ENCODE measurements around the gene SIGLEC1. TPM values are rescaled to one million over a fixed set of nuclear protein-coding genes. Genes with fewer than 3 reads are reported as not detected.
A peak's percentile ranks its signal among the peaks of the same experiment; 100 is the strongest.

SIGLEC1 gene
- polyA plus RNA-seq, 12 donors, result 2.9 to 5.6 (median 4.0) TPM; not detected in 1

DNA sequence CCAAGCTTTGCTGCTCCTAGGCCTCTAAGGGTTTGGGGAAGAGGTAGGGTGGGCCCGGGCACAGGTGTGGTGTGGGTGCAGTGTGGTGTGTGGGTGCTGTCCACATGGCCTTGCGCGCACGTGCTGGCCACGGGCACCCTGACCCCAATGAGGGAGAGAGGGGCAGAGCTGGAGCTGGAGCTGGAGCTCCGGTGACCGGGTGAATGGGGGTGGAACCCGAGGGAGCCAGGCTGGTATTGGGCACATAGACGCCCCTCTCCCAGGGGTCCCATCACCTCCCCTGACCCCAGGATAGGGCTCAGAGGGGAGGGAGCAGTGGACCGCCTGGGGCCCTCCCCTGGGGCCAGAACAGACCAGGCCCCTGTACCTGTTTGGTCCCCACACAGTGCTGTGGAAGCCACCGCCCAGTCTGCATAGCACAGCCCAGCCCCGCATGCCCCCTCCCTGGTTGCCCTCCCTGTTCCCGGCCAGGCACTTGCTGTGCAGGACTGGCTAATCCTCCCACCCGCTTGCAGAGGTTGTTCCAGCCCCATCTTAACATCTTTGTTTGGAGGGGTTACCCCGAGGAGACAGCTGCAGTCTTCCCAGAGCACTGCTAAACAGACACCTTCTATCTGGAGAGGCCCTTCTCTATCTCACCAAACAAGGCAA is 31.6 kb downstream of the SIGLEC1 start:
- no peak for DNase-seq

DNA sequence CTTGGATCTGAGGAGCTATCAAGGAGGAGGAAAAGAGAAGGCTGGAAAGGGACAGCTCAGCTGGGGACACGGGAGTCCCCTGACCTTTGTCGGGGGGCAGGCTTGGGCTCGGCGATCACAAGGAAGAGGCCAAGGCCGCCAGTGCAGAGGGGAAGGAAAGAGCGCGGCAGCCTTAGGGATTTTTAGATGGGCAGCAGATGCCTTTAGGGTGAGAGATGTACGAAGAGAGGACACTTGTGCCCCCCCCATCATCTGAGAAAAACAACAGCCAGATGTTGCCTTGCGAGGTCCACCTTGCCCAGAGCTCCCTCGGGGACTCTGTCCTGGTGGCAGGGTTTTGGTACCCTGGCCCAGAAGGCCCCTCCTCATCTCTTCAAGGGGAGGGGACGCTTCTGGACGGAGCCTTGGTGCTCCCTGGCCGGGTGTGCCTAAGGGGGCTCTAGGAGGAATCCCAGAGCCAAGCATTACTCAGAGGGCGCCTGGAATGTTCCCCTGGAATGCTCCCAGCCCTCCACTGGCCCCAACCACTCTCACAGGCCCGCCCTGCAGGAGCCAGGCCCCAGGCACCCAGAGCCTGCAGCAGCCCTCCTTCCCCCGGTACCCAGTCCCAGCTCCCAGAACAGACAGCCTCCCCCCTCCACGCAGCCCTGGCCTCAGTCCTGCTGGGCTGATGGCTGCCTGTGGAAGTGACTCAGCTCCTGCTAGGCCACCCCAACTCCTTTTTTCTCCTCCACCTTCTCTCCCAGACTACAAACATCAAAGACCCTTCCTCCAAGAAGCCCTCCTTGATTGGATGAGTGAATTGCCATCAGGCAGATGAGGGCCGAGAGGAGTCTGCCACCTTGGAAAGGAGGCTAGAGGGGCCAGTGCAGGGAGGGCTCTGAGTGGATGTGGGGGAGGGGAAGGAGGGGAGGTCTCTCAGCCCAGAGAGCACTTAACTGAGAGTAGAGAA is 32.4 kb downstream of the SIGLEC1 start:
- DNase-seq, result no peak

DNA sequence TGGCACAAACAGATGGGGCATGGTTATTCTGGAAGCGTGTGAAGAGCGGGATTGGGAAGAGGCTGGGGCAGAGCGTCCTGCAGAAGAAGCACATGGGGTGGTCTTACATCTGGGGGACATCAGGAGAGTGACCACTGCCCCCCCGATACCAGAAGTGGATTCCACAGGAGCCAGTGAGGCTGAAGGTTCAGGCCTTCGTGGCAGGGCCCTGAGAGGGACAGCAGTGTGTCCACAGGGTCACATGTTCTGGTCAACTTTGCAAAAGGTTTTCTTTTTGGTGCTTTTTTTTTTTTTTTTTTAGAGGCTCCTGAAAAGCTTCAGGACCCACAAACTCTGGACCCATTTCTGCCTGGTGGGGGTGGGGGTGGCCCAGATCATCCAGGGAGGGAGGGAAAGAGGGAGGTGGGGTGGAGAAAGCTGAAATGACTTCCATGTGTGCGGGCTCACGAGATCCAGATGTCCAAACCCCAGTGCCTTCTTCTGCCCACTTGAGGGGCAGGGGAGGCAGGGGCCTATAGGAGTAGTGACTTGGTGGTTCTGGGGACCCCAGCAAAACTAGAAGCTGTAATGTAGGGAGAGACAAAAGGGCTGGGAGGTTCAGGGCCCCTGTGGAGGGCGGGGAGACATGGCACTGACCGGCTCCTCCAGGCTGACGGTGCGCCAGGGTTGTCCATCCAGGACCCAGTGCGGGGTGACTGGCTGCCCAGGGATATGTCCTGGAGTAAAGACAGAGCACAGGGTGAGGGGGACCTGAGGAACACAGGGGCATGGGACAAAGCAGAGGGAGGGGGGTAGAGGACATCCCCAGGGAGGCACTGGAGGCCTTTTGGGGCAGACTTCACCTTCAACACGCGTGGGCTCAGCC is 33.3 kb downstream of the SIGLEC1 start:
- DNase-seq, result no peak

DNA sequence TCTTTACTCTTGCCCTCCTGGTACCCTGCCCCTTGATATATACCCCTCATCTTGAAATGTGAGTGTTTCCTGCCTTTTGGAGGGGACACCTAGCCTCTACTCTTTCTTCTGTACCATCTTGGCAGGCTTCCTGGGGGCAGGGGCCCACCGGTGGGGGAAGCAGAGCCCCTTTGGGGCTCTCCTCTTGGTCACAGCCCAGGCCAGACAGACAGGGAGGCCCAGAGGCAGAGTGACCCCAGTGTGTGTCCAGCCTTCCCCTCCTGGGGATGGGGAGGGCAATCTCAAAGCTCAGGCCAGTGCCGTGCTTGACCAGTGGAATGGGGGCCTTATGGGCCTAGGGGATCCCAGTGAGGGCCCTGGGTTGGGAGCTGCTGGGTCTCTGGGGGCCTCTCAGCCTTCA is 34.2 kb downstream of the SIGLEC1 start:
- no peak for DNase-seq

DNA sequence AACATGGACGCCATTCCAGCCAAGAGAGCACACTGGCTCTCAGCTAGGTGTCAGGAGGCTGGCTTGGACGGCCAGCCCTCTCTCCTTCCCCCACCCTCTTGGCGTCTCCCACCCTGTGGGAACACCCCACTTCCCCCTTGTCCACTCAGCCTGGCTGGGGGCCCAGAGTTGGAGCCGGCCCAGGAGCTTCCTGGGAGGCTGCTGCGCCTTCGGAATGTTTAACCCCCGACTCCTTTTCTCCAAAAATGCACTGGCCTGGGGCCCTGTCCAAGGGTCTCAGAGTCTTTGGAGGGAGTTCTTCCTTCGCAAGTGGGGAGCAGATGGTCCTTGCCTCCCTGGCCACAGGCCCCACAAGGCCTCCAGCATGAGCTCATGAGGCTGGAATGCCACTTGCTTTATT is 34.7 kb downstream of the SIGLEC1 start:
- DNase-seq, result peak; percentile 74

DNA sequence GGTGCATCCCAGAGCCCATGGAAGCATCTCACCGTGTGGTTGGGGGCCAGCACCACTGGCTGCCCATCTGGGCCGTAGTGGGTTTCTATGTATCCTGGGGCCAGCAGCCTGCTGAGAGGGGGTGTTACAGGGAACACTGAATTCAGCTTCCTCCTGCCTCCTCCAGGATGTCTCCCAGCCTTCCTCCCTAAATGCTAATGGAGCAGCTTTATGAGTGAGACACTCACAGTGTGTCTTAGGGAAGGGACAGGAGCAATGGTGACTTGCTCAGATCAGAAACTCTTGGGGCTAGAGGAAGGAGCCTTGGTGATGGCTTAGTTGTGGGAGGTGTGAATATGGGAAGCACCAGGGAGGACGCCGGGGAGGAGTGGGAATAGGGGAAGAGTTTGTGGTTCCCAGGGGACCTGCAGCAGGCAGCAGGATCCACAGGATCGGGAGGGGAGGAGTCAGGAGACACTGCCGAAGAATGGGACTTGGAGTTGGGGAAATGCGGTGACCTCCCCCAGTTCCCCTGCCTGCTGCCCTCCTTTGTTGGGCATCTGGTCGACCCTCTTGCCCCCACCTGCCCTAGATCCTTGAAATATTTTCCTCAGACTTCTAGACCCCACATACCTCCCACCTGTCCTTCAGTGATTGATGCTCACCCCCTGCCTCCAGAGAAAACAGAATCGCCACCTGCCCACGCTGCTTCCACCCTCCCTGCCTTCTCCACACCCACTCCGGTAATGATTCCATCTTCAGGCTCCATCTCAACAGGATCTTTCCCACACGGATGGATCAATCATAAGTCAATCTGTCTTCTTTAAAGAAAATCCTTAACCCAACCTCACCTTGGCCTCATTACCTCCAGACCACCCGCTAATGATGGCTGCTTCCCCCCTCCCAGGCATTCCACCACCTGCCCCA is 37.2 kb downstream of the SIGLEC1 start:
- no peak for DNase-seq

DNA sequence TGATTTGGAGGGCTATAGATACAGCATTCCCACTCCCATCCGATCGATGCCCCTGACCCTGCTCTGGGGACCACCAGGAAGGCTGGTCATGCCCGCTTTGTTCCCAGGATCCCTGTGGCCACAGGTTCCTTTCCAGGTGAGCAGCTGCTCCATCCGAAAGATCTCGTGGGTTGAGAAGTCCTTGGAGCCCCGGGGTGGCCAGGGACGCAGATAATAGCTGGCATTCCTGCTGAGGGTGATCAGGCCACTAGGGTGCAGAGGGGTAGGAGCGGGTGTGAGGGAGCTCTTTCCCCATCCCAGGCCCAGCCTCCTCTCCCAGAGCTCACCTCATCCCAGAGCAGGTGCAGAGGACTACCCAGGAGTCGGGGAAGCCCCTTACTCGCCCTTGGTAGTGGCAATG is 38.0 kb downstream of the SIGLEC1 start:
- no peak for DNase-seq

DNA sequence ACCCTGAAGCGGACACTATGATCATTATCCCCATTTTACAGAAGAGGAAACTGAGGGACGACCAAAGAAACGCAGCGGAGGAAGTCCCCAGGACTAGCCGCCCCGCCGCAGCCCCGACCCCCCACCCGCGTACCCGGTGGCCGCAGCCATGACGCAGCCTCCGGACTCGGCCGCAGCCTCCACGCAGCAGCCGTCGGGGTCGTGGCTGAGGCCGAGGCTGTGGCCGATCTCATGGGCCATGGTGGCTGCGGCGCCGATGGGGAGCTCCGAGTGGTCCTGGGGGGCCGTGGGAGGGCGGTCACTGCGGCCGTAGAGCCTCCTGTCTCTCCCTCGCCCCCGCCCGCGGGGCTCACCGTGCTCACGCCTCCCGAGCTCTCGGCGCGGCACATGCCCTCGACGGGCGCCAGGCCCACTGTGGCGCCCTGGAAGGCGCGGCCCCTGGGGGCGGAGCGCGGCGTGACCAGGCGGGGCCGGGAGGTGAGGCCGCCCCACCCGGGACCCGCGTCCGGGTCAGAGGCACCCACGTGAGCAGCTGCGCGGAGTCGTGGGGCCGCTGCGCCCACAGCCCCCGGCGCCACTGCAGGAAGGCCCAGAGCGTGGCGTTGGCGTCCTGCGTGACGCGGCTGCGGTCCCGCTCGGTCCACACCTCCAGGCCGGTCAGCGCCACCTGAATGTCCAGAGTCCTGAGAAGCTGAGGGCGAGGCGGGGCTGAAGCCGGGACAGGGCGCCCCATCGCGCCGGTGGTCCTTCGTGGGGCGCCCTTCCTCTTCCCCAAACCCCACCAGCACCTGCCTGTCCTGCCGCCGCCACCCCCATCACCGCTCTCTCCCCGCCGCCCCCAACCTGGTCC is 39.0 kb downstream of the SIGLEC1 start:
- DNase-seq, result no peak

DNA sequence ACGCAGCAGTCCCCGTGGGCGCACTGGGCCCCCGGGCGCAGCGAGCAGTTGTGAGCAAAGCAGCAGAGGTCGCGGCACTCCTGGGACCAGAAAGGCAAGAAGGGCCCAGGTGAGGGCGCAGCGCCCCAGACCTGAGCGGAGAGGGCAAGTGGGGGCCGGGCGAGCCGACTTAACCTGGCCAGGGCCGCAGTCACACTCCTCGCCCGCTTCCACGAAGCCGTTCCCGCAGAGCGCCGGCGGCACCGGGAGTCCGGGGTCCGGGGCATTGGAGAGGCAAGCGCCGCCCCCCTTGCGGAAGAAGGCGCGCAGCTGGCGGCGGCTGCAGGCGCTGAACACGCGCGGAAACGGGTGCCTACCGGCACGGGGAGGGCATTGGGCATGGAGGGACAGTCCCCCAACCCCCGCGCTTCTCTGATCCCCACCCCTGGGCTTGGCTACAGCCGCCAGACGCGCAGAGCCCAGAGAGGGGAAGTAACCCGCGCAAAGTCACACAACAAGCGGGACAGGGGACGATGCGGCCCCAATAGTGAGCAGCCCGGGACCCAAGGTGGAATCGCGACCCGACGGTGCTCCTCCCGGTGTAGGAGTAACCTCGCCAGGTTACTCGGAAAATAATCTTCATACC is 39.7 kb downstream of the SIGLEC1 start:
- no peak for DNase-seq

DNA sequence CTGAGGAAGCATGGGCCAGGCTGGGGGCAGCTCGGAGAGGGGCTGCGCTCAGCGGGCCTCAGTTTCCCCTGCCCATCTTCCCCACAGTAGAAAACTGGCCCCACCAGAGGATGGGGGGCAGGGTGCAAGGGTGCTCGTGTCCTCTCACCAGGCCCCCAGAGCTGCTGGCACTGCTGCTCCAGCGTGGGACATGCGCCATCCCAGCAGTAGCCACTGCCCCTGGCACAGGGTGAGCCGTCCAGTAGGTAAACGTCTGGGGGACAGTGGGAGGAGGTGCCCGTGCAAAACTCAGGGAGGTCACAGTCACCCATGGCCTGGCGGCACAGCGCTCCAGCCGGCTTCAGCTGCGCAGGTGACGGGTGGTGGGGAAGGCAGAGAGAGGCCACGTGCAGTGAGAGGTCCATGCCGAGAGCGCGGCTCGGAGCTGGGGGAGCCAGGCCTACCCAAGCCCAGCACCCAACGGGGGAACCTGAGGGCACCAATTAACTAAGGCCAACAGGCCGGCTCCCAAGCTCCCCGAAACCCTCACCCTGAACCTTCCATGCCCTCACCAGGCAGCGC is 40.3 kb downstream of the SIGLEC1 start:
- no peak for DNase-seq

DNA sequence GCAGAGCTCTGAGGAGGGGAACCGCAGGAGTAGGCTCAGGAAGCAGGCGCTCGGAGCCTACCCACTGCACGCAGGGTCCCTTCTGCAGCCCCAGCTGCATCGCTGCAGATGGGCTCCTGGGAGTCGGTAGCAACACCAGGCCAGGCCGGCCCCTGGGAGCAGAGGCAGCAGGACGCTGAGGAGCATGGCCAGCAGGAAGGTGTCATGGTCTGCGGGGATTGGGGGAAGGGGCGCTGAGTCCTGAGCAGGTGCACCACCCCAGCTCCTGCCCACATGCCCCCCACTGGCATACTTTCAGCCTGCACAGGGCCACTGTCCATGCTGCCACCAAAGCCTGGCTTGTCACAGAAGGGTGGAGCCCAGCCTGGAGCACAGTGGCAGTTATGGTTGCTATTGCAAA is 41.5 kb downstream of the SIGLEC1 start:
- no peak for DNase-seq

DNA sequence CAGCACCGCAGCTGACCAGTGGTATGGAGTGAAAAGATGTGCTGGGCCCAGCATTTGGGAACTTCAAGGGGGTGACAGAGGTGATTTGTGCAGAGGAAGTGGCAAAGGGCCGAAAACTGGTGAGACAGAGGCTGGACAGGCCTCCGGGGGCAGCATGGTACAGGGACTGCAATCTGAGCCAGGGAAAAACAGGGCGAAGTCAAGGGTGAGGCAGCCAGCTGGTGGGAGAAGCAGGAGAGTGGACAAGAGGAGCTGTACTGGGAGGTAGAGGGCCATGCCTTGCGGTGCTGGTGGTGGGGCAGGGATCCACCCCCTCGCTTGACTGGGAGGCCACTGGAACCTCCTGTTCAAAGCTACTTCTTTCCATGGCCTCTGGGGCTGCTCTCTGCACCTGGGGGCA is 41.9 kb downstream of the SIGLEC1 start:
- DNase-seq, result no peak

DNA sequence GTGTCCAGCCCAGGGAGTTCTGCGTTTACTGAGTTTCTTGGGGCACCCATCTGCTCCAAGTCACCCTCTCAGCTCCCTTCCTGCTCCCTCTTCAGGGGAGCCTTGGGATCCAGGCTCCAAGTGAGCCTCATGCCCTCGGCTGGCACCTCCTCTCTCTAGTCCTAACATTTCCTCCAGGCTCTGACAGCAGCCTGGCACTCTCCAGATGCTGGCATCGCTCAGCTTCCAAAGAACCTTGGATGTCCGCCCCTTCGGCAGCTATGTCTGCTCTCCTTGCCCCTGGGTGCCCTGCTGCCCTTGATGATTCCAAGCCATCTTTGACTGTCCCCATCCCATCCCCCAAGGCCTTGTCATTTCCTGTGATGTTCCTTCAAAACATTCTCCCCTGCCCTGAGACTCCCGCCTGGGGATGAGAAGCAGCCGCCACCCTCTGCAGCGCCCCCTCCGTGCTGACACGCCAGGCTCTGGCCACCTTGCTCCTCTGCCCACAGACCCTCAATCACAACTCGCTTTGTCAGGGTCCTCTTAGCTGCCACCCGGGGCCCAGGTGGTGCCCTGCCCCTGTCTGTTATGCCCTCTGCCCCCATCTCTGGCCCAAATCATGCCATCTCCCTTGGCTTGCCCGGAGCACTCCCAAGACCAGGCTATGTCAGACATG is 42.6 kb downstream of the SIGLEC1 start:
- DNase-seq, result no peak

DNA sequence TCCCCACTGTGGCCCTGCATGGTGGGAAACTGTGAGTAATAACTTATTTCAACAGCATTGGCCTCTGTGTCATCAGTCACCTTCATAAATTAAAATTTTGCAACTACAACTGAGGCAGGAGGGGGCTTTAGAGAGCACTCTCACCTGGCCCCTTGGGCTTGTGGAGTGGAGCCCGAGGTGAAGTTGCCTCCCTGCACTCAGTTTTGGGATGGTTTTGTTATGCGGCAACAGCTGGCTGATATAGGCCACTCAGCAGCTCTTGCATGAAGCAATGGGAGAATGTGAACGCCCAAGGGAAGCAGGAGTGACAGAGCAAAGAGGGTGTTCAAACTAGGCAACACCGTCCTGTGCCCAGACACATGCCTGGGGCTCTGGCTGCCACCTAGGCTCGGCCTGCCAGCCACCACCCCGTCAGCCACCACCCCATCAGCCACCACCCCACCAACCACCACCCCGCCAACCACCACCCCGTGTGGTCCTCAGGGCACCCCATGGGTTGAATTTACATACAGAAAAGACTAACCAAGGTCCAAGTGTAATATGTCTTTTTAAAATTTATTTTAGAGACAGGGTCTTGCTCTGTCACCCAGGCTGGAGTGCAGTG is 44.9 kb downstream of the SIGLEC1 start:
- no peak for DNase-seq

DNA sequence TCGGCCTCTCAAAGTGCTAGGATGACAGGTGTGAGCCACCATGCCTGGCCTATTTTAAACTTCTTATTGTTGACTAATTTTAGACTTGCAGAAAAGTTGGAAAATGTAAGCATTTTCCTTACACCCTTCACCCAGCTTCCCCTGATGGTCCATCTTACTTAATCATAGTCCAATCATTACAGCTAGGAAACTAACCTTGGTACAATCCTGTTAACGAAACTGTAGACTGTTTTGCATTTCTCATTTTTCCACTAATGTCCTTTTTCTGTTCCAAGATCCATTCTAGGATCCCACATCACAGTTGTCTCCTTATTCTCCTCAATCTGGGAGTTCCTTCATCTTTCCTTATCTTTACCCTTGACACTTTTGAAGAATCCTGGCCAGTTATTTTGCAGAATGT is 48.5 kb downstream of the SIGLEC1 start:
- DNase-seq, result no peak

DNA sequence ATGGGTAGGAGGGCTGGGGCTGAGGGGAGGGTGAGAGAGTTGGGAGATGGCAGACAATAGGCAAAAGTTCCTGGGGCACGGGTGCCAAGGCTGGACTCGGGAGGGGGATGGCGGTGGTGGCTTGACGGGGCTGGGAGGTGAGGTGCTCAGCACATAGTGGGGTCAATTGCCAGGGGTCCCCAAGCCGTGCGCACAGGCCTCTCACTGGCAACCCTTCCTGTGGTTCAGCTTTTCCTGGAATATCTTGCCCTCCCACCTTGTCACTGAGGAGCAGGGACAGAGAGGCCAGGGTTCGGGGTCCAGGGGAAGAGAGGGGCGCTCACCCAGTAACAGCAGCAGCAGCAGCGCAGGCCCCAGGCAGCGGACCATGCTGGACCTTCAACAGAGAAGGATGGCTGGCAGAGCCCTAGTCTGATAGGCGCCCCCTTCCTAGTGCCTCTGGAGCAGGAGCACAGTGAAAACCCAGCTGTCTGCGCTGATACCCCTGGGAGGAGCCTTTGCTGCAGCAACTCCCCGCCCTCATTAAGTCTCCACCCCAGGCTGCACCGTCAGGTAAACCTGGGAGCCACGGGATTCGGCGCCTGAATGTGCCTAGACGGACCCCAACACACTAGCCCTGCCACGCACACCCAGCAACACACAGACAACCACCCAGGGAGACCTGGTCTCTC is 49.2 kb downstream of the SIGLEC1 start, which contains the start of gene GFRA4:
Gene GFRA4, minus strand, starts transcription at position 369 of the 671 bp plus-strand sequence. Its CDS starts 0 bp downstream, at position 369.
- DNase-seq, result no peak
